HepG2 (cell line): Measurements from ENCODE around the gene CD300LB. TPM values are rescaled to one million over a fixed set of nuclear protein-coding genes. Genes with fewer than 3 reads are reported as not detected.
A peak's percentile ranks its signal among the peaks of the same experiment; 100 is the strongest.

Source experiments
- ATF7-NPFF ChIP-seq: sonication (generic); formaldehyde crosslinking; IDR thresholded peaks from 2 replicates; pipeline ENCODE4 v1.8.1; 2023; ENCODE audit warnings: mild to moderate bottlenecking, low read depth, missing genetic modification reagents, moderate library complexity
- FOSL2 ChIP-seq: sonication (generic); formaldehyde crosslinking; IDR thresholded peaks from 2 replicates; pipeline ENCODE4 v1.4.0; 2020; ENCODE audit warnings: missing genetic modification reagents
- MAFF ChIP-seq: IDR thresholded peaks from 2 replicates; pipeline ENCODE4 v1.6.1; 2011; ENCODE audit warnings: low read depth, low read length, improper control_type of control experiment
- RBAK ChIP-seq: sonication (generic); formaldehyde crosslinking; IDR thresholded peaks from 2 replicates; pipeline ENCODE4 v1.5.1; 2020; ENCODE audit warnings: mild to moderate bottlenecking, missing genetic modification reagents
- TEF ChIP-seq: sonication (generic); formaldehyde crosslinking; IDR thresholded peaks from 2 replicates; pipeline ENCODE4 v1.5.0; 2020; ENCODE audit warnings: missing genetic modification reagents
- TP53 ChIP-seq: sonication (generic); formaldehyde crosslinking; conservative IDR thresholded peaks from 2 replicates; pipeline ENCODE4 v1.4.0; 2020; ENCODE audit warnings: missing genetic modification reagents
- ZFYVE20 ChIP-seq: sonication (generic); formaldehyde crosslinking; IDR thresholded peaks from 2 replicates; pipeline ENCODE4 v1.8.0; 2023; ENCODE audit warnings: low read depth, mild to moderate bottlenecking, moderate library complexity, missing genetic modification reagents, borderline replicate concordance
- ZNF17 ChIP-seq: sonication (generic); formaldehyde crosslinking; IDR thresholded peaks from 2 replicates; pipeline ENCODE4 v1.5.0; 2020; ENCODE audit warnings: mild to moderate bottlenecking, missing genetic modification reagents
- ZNF674 ChIP-seq: sonication (generic); formaldehyde crosslinking; IDR thresholded peaks from 2 replicates; pipeline ENCODE4 v1.5.0; 2020; ENCODE audit warnings: low read depth, mild to moderate bottlenecking, missing genetic modification reagents
- ZSCAN12 ChIP-seq: sonication (generic); formaldehyde crosslinking; IDR thresholded peaks from 2 replicates; pipeline ENCODE4 v1.9.0; 2021; ENCODE audit warnings: mild to moderate bottlenecking, missing genetic modification reagents
- polyA plus RNA-seq, 8 experiments: library from polyadenylated mRNA; depleted of rRNA in 3 of 8; stranded (reverse) in 7 of 8; unstranded in 1 of 8; fragments of >200 nt; fragmentation: Illumina TruSeq in 4 of 8; extraction: Trizol in 4 of 8; gene quantifications; 2 replicates each; pipeline versions ENCODE4 v1.2.1 to v1.2.3, GENCODE V29; 2011 to 2016; ENCODE audit warnings: low read depth in 4 of 8, missing spikeins in 1 of 8, mixed read lengths in 1 of 8; ENCODE audit not compliant: insufficient read depth in 1 of 8
- total RNA-seq, 5 experiments: library from RNA; depleted of rRNA; stranded (reverse); fragments of >200 nt; fragmentation: Illumina TruSeq; extraction: Trizol; gene quantifications; 2 replicates each; pipeline ENCODE4 v1.2.3, GENCODE V29; 2016; ENCODE audit warnings: low read depth in 1 of 5
- TF ChIP-seq, protein P1 (sequence below): sonication (generic); formaldehyde crosslinking; IDR thresholded peaks from 2 replicates; pipeline ENCODE4 v1.9.0; 2021; ENCODE audit warnings: missing genetic modification reagents, borderline replicate concordance
- TF ChIP-seq, protein P2 (sequence below): sonication (generic); formaldehyde crosslinking; IDR thresholded peaks from 2 replicates; pipeline ENCODE4 v1.4.0; 2020; ENCODE audit warnings: missing genetic modification reagents

Gene CD300LB
- total and polyA plus RNA-seq, 2 of the 13 experiments (the other 11 are each of a cell fraction or from before 2014, with no cell fraction given), result not detected

DNA sequence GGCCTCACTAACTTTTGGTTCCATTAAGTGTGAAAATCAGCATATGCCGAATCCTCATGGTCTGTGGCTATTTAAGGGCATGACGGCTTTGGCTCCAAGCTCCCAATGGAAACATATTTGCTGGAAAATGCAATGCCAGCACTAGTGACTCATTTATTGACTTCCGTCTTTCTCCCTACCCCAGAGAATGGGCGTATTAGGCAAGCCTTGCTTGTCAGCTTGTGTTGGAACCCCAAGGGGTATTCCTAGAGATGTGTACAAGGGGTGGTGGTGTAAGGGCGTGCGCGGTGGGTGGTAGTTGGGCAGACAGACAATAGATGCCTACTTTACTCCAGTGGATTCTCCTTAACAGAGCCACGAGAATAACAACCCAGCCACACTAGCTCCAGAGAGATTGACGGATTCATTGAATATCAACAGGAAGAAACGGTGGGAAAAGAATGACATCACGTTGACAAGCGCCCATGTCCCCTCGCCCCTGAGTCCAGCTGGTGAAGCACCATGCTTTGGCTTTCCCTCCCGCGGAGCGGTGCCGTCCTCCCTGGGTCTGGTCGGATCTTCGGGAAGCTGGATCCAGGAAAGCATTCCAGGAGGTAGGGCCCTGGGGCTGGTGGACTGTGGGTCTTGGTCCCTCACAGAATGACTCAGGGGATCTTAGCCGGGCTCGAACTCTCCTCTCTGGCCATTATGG, 10.3 kb downstream of the CD300LB start (continued):
- TF ChIP-seq, protein P1, sequence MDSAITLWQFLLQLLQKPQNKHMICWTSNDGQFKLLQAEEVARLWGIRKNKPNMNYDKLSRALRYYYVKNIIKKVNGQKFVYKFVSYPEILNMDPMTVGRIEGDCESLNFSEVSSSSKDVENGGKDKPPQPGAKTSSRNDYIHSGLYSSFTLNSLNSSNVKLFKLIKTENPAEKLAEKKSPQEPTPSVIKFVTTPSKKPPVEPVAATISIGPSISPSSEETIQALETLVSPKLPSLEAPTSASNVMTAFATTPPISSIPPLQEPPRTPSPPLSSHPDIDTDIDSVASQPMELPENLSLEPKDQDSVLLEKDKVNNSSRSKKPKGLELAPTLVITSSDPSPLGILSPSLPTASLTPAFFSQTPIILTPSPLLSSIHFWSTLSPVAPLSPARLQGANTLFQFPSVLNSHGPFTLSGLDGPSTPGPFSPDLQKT, result no peak
- TF ChIP-seq ZSCAN12 (CRISPR knock-in tag) (no peak), FOSL2 (CRISPR knock-in tag) (peak; percentile 53), RBAK (no peak), ZNF674 (CRISPR knock-in tag) (no peak), ATF7-NPFF (CRISPR knock-in tag) (no peak), ZNF17 (CRISPR knock-in tag) (no peak), TEF (CRISPR knock-in tag) (no peak), ZFYVE20 (CRISPR knock-in tag) (no peak), TP53 (CRISPR knock-in tag) (no peak), MAFF (0 out of 2 replicates have a peak, but pooled peaks have one; percentile 29)
- TF ChIP-seq, protein P2, sequence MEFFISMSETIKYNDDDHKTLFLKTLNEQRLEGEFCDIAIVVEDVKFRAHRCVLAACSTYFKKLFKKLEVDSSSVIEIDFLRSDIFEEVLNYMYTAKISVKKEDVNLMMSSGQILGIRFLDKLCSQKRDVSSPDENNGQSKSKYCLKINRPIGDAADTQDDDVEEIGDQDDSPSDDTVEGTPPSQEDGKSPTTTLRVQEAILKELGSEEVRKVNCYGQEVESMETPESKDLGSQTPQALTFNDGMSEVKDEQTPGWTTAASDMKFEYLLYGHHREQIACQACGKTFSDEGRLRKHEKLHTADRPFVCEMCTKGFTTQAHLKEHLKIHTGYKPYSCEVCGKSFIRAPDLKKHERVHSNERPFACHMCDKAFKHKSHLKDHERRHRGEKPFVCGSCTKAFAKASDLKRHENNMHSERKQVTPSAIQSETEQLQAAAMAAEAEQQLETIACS (CRISPR knock-in tag), result no peak
